H4 (cell line): ENCODE measurements around the gene DNAAF1. TPM values are rescaled to one million over a fixed set of nuclear protein-coding genes. Genes with fewer than 3 reads are reported as not detected.
"Not testable (repeated sequence)": the region's sequence is repeated elsewhere in the genome, so short reads cannot be mapped to it uniquely, and the experiment has no call there.

ENCODE experiments used
- DNase-seq: peaks from one replicate; pipeline ENCODE4 v3.0.0-alpha.2; 2015; ENCODE audit warnings: low spot score
- total RNA-seq: library from RNA; depleted of rRNA; stranded (reverse); fragments of >200 nt; shearing (Covaris generic); gene quantifications from 2 replicates; pipeline ENCODE4 v1.2.3, GENCODE V29; 2014; rRNA removed

Gene DNAAF1
- total RNA-seq, 1 experiment from 2014 or later, result 0.29 TPM

DNA sequence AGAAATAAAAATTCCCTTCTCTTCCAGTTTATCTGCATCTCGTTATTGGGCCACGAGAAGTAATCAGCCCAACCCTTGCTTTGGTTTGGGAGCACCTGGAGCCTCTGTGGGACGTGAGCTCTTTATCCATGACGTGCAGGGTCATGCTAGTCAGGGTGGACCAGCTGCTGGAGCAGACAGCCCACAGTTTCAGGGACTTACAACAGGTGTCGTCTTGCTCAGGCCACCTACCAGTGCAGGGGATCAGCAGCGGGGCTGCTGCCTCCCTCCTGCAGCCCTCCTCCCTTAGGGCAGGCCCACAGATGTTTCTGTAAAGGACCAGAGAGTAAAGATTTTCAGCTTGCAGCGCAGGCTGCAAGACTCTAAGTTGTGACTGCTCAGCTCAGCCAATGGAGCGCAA, 62.8 kb downstream of the DNAAF1 start:
- DNase-seq, result no peak

DNA sequence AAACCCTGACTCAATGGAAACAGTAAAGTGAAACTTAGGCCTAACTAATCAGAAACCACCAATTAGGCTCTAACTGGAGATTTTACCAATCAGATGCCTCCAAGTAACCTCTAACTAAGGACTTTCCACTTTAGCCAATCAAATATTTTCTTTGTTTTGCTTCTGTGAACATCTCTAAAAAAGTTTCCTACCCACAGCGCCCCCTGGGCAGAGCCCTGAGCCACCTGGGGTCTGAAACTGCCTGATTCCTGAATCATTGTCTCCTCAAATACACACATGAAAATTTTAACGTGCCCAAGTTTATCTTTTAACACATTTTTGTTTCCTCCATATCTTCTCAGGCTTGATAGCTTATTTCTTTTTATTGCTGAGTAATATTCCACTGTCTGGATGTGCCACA, 64.9 kb downstream of the DNAAF1 start:
- no peak for DNase-seq

DNA sequence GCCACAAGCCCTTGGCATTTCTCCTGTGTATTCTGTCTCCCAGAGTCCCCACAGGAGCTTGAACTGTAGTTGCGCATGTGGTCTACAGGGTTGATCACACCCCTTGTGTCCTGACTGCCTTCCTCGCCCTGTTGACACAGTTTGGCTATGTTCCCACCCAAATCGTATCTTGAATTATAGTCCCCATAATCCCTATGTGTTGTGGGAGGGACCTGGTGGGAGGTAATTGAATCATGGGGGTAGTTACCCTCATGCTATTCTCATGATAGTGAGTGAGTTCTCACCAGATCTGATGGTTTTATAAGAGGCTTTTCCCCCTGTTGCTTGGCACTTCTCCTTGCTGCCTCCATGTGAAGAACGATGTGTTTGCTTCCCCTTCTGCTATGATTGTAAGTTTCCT, 67.0 kb downstream of the DNAAF1 start:
- DNase-seq, result no peak

DNA sequence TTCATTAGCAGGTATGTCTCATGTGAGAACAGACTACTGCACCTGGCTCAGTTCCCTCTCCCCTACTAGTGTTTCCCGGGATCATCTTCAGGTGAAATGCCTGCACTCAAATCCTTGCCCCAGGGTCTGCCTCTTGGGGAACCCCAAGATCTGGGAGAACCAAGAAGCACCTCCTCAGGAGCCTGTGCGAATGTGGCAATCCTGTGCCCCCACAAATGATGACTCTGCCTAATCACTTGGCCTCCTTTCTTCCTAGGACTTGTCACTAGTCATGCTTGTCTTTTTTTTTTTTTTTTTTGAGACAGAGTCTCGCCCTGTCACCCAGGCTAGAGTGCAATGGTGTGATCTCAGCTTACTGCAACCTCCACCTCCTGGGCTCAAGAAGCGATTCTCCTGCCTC, 67.5 kb downstream of the DNAAF1 start:
- no peak for DNase-seq

DNA sequence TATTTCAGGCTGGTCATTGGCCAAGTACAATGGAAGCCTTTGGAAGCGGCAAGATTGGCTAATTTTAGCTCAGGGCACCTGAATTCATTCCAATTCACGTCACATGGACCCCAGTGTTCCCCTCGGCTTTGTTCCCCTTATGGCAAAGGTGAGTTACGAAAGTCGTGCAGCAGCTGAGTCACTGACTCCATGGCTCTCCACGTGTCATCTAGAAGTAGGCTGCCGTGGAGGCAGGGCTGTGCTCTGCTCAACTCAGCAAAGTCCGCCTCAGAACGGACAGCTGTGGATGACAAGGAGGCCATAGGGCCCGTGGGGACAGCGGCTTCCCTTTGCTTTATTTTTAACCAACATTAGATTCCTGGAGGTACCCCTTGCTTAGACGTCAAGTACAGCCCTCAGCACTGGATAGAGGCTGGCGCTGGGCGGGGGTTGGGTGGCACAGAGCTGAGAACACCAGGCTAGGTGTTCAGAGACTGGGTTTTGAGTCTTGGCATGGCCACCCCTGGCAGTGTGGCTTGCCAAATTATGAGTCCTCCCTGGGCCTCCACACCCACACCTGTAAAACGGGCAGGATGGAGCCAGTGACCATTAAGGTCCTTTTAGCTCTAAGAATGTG, 69.5 kb downstream of the DNAAF1 start:
- DNase-seq, result no peak

DNA sequence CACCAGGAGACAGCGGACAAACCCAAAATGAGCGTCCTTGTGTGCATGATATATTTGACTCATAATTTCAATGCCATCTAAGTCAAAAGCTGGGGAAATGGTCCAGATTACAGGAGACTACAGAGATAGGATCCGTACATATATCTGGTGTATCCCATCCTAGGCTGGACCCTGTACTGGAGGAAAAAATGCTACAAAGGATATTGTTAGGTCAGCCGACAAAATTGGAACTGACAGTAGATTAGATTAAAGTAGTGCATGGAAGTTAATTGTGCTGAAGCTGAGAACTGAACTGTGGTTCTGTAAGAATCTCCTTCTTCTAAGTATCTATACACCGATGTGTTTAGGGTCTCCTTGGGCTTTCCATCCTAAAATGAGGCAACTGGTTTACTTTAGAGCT, 70.4 kb downstream of the DNAAF1 start:
- no peak for DNase-seq

DNA sequence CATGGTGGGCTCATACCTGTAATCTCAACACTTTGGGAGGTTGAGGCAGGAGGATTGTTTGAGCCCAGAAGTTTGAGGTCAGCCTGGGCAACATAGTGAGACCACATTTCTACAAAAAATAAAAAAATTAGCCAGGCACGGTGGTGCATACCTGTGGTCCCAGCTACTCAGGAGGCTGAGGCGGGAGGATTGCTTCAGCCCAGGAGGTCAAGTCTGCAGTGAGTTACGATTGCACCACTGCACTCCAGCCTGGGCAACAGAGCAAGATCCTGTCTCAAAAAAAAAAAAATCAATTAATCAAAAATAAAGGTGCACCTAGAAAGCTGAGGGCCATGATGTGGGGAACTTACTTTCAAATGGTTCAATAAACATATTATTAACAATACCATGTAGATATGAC, 71.0 kb downstream of the DNAAF1 start:
- not testable (repeated sequence) for DNase-seq

DNA sequence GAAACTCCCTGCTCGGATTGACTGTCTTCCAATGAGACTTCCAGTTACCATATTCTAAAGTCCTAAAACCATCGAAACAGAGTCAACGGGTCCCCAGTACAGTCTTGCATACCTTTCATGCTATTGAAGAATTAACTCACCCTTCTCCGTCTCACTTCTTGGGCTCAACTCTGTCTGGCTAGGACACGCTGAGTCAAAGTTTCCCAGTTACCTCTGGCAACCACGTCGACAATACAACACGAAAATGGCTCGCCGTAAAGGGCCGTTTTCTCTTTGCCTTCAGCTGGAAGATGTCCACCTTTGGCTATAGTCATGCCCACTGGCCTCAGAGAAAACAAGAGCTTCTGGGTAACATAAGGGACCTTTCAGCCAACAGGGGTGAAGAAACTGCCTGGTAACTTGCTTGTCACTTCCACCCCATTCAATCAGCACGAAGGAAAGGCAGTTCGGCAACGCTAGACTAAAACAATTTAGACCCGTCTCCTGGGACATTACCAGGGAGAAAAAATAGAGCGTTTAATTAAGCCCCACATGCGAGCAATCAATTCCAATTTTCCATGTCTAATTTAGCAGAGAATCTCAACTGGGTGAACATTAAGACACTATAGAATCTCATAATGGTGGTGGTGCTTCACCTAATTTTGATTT, 73.2 kb downstream of the DNAAF1 start:
- DNase-seq, result no peak

DNA sequence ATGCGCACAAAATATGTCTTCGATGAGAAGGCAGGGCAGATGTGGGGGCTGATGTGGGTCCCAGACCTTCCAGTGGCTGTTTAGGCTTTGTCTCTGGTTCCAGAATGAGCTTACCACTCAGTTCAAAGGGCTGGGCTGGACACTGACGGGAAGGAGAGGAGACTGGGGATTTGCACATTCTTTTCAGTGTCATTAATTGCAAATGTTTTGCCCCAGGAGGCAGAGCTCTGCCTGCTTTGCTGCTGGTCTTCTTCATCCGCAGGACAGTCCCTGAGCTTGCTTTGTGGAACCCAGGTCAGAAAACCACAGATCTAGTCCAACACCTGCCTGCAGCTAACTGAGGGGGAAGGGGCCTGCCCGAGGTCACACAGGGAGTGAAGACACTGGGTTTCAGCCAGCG, 73.8 kb downstream of the DNAAF1 start:
- no peak for DNase-seq

DNA sequence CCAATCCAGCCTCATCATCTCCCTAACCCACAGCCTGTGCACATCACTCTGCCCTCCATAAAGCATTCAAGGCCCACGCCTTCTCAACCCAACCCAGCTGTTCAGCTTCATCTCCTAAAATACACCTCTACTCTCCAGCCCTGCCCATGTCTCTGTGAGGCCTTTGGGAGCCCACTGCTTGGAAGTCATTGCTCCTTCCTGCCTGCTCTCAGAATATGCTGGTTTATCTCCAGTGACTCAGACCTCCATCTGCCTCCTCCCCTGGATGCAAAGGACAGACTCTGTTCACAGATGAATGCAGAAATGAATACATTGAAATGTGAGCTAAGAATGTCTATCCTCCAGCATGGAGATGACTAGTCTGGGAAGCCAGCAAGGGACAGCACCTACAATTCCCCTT, 75.7 kb downstream of the DNAAF1 start:
- no peak for DNase-seq

DNA sequence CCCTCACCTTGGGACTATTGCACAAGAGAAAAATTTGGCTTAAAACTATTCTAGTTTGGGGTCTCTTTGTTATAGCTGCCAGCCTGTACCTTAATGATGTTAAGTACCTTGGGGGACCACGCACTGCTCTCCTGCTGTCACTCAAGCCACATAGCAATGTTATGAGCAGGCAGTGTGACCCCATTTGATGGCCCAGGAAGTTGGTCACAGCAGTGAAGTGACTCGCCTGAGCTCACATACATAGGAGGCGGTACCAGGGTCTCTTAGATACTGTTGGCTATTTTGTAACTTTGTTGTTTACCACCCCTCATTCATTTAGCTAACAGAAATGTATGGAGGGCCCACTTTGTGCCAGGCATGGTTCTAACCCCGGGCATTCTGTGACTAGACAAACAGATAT, 78.3 kb downstream of the DNAAF1 start:
- DNase-seq, result no peak

DNA sequence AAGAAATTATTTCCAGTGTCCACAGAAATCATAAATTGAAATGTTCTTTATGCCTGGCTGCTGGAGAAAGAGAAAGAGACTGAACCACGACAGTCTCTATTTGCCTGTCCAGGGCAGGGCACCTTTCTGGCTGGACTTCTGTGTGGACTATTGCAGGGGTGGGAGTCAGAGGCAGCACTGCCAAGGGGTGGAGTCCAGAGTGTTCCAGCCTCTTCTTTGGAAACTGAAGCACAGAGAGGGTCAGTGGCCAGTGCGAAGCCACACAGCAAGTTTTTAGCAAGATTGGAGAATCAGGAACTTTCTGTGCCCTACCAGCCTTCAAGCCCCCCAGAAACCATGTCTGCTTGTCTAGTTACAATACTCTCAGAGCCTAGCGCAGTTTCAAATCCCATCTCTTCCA, 79.4 kb downstream of the DNAAF1 start:
- DNase-seq, result no peak

DNA sequence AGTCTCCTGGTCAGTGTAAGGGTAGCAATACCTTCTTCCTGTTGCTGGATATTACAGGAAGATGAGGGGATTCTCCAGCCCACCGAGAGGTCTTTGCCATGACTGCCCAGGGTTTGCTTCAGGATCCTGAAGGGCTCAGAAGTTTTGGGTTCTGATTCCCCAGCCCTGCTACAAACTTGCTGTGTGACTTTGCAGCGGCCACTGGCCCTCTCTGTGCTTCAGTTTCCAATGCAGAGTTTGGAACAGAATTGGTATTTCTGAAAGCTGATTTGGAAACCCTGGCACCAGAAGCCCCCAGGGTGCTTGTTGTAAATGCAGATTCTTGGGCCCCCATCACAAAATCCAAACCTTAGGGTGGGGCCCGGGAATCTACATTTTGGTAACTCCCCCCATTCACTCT, 80.0 kb downstream of the DNAAF1 start:
- DNase-seq, result no peak

DNA sequence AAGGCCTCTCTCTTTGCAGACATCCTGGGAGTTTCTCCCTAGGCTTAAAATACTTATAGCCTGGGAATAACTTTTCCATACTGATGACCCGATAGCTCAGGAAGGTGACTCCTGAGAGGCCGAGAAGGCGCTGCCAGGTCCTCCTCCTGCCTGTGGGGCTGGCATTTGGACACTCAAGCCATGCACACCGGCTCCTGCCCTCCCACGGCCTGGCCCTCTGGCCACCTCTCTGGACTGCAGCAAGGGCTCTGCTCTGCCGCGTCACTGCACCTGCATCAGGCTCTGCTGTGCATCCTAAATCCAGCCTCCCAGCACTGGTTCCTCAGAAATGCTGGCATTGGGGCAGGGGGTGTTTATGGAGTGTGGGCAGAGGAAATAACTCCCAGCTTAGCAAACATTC, 80.5 kb downstream of the DNAAF1 start:
- DNase-seq, result no peak

DNA sequence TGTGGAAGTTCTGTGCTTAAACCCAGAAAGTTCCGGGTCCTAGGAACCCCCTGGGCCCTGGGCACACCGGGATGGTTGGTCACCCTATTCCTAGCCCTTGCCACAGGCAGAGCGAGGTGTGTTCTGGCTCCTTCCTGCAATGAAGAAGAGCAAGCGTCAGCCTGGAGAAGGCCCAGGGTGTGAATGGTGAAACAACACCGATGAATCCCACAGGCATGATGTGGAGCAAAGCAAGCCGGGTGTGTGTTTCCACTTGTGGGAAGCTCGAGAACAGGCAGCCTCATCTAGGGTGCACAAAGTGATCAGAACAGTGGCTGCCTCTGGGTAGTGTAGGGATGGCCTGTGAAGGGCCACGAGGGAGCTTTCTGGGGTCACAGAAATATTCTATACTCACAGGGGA, 80.9 kb downstream of the DNAAF1 start:
- no peak for DNase-seq

Other genes with a start within 250 kb of the DNAAF1 start
- gene MLYCD, start 246.2 kb upstream of the DNAAF1 start, total RNA-seq, result 1.4 and 1.7 TPM in 2 replicates
- 26.1 and 27.3 TPM in 2 replicates for gene OSGIN1, start 192.1 kb upstream of the DNAAF1 start, total RNA-seq
- gene NECAB2, start 177.1 kb upstream of the DNAAF1 start, total RNA-seq, result 0.37 and 0.52 TPM in 2 replicates
- gene SLC38A8, start 102.5 kb upstream of the DNAAF1 start, total RNA-seq, result not detected in 2 replicates
- gene MBTPS1, start 28.4 kb upstream of the DNAAF1 start, total RNA-seq, result 56.3 and 77.9 TPM in 2 replicates
- 39.7 and 44.7 TPM in 2 replicates for gene HSDL1, start 131 bp upstream of the DNAAF1 start, total RNA-seq
- 8.1 and 18.4 TPM in 2 replicates for gene TAF1C, start 41.7 kb downstream of the DNAAF1 start, total RNA-seq
- not detected in 2 replicates for gene ADAD2, start 45.8 kb downstream of the DNAAF1 start, total RNA-seq
- not detected in 2 replicates for gene KCNG4, start 94.7 kb downstream of the DNAAF1 start, total RNA-seq
- not detected in 2 replicates for gene WFDC1, start 149.6 kb downstream of the DNAAF1 start, total RNA-seq
- not detected in 2 replicates for gene ATP2C2, start 223.2 kb downstream of the DNAAF1 start, total RNA-seq